Ishikawa (cell line): ENCODE data around the gene KDELR1.

ENCODE experiments used
- EP300 ChIP-seq: IDR thresholded peaks from 2 replicates; pipeline ENCODE4 v1.6.1; 2012; ENCODE audit warnings: borderline replicate concordance
- RAD21 ChIP-seq: IDR thresholded peaks from 2 replicates; pipeline ENCODE4 v1.6.1; 2012; ENCODE audit warnings: low read depth

- no peak for TF ChIP-seq EP300
- TF ChIP-seq RAD21, result no peak
Measured at GRCh38 chr19:48370955-48371354, 20.4 kb downstream of the KDELR1 start.
